SH-SY5Y (cell line): ENCODE data around the gene PPDPF.

ENCODE experiments used
- GATA2 ChIP-seq: IDR thresholded peaks from 2 replicates; pipeline ENCODE4 v1.6.1; 2011; ENCODE audit warnings: mild to moderate bottlenecking, low read depth, low read length
- GATA3 ChIP-seq: IDR thresholded peaks from 2 replicates; pipeline ENCODE4 v1.6.1; 2011; ENCODE audit warnings: low read depth, mild to moderate bottlenecking, low read length, moderate library complexity

GRCh38 chr20:63521602-63522001 lies 1.0 kb downstream of the PPDPF start:
- TF ChIP-seq GATA2 (no peak), GATA3 (no peak)
